RWPE2 (cell line): ENCODE results near the gene SLC15A2.

Experiments
- ATAC-seq: fragments of 200-7000 bp; cut with Tn5 transposase; 3 replicates; pipeline ENCODE4 v1.9.1; 2021; ENCODE audit warnings: low read depth
- DNase-seq: peaks from one replicate; pipeline ENCODE4 v3.0.0-alpha.2; 2020; ENCODE audit warnings: low spot score
- H3K27ac ChIP-seq: fragments of 450-650 bp; 2 replicates; pipeline ENCODE4 v1.5.1; 2017; ENCODE audit warnings: mild to moderate bottlenecking; ENCODE audit not compliant: poor library complexity, severe bottlenecking
- H3K27me3 ChIP-seq: fragments of 250-450 bp; sonication (Bioruptor Pico); 2 replicates; pipeline ENCODE4 v1.5.1; 2021; ENCODE audit warnings: mild to moderate bottlenecking, moderate library complexity; ENCODE audit not compliant: insufficient read depth, poor library complexity, severe bottlenecking
- H3K36me3 ChIP-seq: fragments of 250-450 bp; sonication (Bioruptor Pico); 2 replicates; pipeline ENCODE4 v1.5.1; 2020; ENCODE audit warnings: low read depth, mild to moderate bottlenecking, moderate library complexity
- H3K4me1 ChIP-seq: fragments of 250-450 bp; sonication (Bioruptor Pico); 2 replicates; pipeline ENCODE4 v1.5.1; 2021; ENCODE audit warnings: mild to moderate bottlenecking, moderate library complexity; ENCODE audit not compliant: insufficient read depth, poor library complexity, severe bottlenecking
- H3K4me3 ChIP-seq: fragments of 250-450 bp; sonication (Bioruptor Pico); 2 replicates; pipeline ENCODE4 v1.5.1; 2021; ENCODE audit warnings: mild to moderate bottlenecking, moderate library complexity; ENCODE audit not compliant: severe bottlenecking
- H3K9me3 ChIP-seq: fragments of 250-450 bp; sonication (Bioruptor Pico); 2 replicates; pipeline ENCODE4 v1.5.1; 2021; ENCODE audit warnings: mild to moderate bottlenecking, moderate library complexity; ENCODE audit not compliant: severe bottlenecking
- CTCF ChIP-seq: fragments of 450-650 bp; IDR thresholded peaks from one replicate; pipeline ENCODE4 v1.5.1; 2017; ENCODE audit warnings: mild to moderate bottlenecking, moderate library complexity; ENCODE audit not compliant: poor library complexity, severe bottlenecking

SLC15A2 gene

DNA sequence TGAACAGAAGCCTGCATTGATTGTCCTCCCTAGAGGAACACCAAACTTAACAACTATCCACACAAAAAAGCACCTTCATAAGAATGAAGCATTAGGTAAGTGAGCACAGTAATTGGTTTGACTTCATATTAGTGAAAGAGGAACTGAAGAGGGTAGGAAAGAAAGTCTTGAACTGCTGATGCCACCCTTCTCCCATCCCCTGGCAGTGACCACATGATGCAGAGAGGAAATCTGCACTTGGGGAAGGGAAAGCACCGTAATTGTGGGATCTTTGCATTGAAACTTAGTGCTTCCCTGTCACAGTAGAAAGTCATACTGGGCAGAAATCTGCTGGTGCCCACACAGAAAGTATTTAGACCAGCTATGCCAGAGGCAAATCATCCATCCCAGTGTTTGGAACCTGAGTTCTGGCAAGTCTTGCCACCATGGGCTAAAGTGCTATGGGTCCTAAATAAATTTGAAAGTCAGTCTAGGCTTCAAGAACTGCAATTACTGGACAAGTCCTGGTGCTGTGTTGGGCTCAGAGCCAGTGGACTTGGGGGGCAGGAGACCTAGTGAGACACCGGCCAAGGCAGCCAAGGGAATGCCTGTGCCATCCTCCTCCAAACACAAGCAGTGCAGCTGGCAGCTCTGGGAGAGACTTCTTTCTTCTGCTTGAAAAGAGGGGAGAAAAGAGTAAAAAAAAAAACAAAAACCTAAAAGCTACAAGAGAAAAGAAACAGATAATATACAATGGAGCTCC is 63.6 kb downstream of the SLC15A2 start:
- no peak overlapping the region for H3K27ac ChIP-seq
- no peak overlapping the region for H3K4me3 ChIP-seq
- H3K36me3 ChIP-seq = no peaks in the 10 kb centered on the region
- H3K9me3 ChIP-seq = no peaks in the 10 kb centered on the region
- no peak for TF ChIP-seq CTCF
- no peak for ATAC-seq
- no peak for DNase-seq
- H3K4me1 ChIP-seq = no peaks in the 10 kb centered on the region
- H3K27me3 ChIP-seq = no peaks in the 10 kb centered on the region

DNA sequence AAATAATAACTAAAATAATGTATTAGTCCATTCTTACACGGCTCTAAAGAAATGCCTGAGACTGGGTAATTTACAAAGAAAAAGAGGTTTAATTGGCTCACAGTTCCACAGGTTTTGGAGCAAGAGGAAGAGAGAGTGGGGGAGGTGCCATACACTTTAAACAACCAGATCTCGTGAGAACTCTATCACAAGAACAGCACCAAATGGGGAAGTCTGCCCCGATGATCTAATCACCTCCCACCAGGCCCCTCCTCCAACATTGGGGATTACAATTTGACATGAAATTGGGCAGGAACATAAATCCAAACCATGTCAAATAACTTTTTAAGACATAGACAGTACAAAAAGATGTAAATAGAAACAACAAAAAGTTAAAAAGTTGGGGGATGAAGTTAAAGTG is 64.6 kb downstream of the SLC15A2 start:
- no peaks in the 10 kb centered on the region for H3K9me3 ChIP-seq
- no peaks in the 10 kb centered on the region for H3K27me3 ChIP-seq
- DNase-seq (no peak), ATAC-seq (no peak)
- TF ChIP-seq CTCF = no peak
- no peak overlapping the region for H3K27ac ChIP-seq
- no peak overlapping the region for H3K4me3 ChIP-seq
- H3K36me3 ChIP-seq = no peaks in the 10 kb centered on the region
- H3K4me1 ChIP-seq = no peaks in the 10 kb centered on the region

- H3K4me1 ChIP-seq = no peaks in the 10 kb centered on the region
- H3K4me3 ChIP-seq = no peak overlapping the region
- H3K27me3 ChIP-seq = no peaks in the 10 kb centered on the region
- no peak for TF ChIP-seq CTCF
- no peaks in the 10 kb centered on the region for H3K36me3 ChIP-seq
- DNase-seq (no peak), ATAC-seq (no peak)
- no peaks in the 10 kb centered on the region for H3K9me3 ChIP-seq
- H3K27ac ChIP-seq = no peak overlapping the region
Measured at GRCh38 chr3:121961283-121961682, 67.1 kb downstream of the SLC15A2 start.

GRCh38 chr3:121962443-121962842 is 68.2 kb downstream of the SLC15A2 start:
- ATAC-seq = no peak
- H3K4me1 ChIP-seq = no peaks in the 10 kb centered on the region
- no peaks in the 10 kb centered on the region for H3K36me3 ChIP-seq
- TF ChIP-seq CTCF = no peak
- no peak for DNase-seq
- H3K9me3 ChIP-seq = no peaks in the 10 kb centered on the region
- no peak overlapping the region for H3K27ac ChIP-seq
- no peaks in the 10 kb centered on the region for H3K27me3 ChIP-seq
- H3K4me3 ChIP-seq = no peak overlapping the region

DNA sequence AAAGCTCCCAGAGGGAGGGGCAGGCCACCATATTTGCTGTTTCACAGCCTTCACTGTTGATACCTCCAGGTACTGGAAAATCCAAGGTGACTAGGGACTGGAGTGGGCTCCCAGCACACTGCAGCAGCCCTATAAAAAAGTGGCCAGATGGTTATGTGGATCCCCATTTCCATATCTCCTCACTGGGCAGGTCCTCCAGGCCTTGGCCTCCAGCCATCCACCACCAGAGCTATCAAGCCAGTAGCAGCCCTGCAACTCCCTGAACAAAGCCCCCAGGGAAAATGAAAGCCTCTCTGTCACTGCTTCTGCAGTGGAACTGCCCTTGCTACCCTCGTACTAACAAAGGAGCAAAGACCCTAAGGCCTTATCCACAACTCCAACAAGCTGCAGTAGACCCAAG is 69.4 kb downstream of the SLC15A2 start:
- ATAC-seq (no peak), DNase-seq (no peak)
- Histone ChIP-seq H3K27me3 (no peaks in the 10 kb centered on the region), H3K4me3 (no peak overlapping the region), H3K27ac (no peak overlapping the region), H3K9me3 (no peaks in the 10 kb centered on the region), H3K36me3 (no peaks in the 10 kb centered on the region), H3K4me1 (no peaks in the 10 kb centered on the region)
- TF ChIP-seq CTCF = no peak
